Measurements from ENCODE around the gene TRHDE.
"Not testable (repeated sequence)": the region's sequence is repeated elsewhere in the genome, so short reads cannot be mapped to it uniquely, and the experiment has no call there.

TRHDE gene

DNA sequence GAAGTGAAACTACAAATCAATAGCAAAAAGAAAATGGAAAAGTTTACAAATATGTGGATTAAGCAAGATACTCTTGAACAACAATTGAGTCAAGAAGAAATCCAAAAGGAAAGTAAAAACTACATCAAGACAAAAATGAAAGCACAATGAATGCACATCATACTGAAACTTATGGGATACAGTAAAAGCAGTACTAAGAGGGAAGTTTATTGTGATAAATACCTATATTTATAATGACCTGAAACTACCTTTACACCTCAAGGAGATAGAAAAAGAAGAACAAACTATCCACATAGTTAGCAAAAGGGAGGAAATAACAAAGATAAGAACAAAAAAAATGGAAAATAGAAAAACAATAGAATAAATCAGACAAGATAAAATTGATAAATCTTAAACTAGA, 375.0 kb downstream of the TRHDE start:
- no peak for DNase-seq

DNA sequence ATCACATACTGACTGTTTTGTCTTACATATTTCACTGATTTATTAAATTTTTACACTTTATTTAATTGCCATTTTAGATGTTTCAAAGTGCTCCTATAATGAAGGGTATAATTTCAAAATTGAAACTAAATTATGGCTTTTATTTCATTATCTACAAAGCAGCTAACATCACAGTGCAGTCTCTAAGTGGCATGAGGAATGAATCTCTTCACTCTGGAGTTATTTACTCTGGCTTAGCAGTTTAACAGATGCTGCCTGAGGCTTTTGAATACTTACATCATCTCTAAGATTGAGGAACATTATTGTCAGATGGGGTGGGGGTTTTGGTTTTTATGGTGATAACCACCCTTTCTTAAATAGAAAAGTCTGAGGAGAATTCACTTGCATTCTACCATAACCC, 386.4 kb downstream of the TRHDE start:
- no peak for DNase-seq

- not testable (repeated sequence) for DNase-seq
Observed at GRCh38 chr12:72660174-72660573, 388.0 kb downstream of the TRHDE start.

DNA sequence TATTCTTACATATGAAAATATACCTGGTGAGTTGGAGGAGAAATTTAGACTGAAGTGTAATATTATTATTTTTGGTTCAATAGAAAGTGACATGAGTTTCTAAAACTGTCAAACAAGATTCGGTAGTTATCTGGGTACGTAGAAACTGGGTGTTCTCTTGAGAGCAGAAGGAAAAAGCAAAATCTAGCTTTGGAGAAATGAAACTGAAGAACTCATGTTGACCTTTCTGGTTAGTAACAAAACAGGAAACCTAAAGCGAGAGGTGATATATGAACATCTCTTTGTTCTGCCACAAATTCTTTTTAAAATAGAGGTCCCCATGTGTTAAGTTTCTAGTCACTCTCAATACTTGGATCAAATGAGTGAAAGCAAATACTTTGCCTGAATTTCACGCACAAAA, 401.7 kb downstream of the TRHDE start:
- DNase-seq, result no peak

- DNase-seq, result no peak
Observed at GRCh38 chr12:72676556-72676955, 404.4 kb downstream of the TRHDE start.

- DNase-seq, result no peak
Observed at GRCh38 chr12:72677139-72677538, 405.0 kb downstream of the TRHDE start.

GRCh38 chr12:72677846-72678245, 405.7 kb downstream of the TRHDE start:
- no peak for DNase-seq

DNA sequence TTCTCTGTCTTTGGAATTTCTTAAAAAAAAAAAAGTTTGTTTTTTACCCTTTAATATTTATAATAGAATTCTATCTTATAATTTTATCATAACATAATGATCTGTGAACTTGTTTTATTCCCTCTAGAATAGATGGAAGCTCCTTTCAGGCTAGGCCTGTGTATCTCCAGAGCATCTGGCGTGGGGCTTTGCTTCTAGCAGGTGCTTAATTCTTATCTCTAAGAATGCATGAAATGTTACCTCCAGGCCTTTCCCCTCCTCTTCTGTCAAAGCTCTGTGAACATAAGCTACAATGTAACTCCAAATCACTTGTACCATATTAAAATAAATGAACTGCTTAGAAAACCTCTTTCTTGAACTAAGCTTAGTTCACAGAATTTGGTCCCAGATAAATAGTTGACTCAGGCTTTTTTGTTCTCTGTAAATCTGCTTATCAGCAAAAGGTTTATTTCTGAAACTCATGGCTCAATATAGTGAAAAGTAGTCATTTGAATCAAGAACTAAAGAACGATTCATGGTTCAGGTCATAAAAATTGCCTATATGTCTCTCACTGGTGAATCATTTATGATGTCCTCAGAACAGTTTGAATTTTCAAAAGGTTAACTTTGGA, 407.1 kb downstream of the TRHDE start:
- DNase-seq, result no peak

DNA sequence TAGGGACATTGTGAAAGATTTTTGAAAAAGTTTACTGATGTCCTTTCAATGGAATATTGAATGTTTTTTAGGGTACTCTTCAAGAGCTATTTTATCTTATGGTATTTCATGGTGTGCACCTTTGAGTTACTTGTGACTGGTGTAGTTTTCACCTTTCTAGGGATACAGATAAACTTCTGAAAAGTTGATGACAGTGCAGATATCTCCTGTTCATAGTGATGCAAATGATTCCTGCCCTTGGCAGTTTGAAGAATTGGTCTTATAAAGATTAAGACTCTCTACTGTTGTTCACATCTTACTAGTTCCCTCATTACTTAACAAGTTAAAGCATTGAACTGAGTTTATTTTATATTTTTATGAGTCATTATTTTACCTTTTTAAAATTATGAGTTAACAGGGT, 408.9 kb downstream of the TRHDE start:
- no peak for DNase-seq

- no peak for DNase-seq
Observed at GRCh38 chr12:72684491-72684890, 412.3 kb downstream of the TRHDE start.

- no peak for DNase-seq
Observed at GRCh38 chr12:72692338-72692737, 420.2 kb downstream of the TRHDE start.

GRCh38 chr12:72694193-72694592, 422.0 kb downstream of the TRHDE start:
- DNase-seq, result no peak

GRCh38 chr12:72699362-72699761, 427.2 kb downstream of the TRHDE start:
- DNase-seq, result no peak

- not testable (repeated sequence) for DNase-seq
Observed at GRCh38 chr12:72712025-72712424, 439.9 kb downstream of the TRHDE start.

DNA sequence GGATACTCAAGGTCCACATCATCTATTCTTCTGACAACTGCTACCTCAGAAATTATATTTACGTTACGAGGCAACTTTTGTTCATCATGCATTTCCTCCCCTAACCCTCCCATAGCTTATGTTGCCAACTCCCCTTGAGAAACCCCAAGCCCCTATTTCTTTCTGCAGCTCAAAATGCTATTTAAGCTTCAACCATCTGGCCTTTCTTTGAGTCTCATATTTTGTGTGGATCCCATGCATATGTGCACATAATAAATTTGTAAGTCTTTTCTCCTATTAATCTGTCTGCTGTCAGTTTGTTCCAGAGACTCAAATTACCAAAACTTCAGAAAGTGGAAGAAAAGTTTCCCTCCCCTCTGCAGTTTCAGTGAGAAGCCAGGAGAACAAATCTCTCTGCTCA, 444.1 kb downstream of the TRHDE start:
- DNase-seq, result no peak

GRCh38 chr12:72717036-72717435, 444.9 kb downstream of the TRHDE start:
- DNase-seq, result no peak

Measured in right hindlimb (tissue), 1 donor.